SH-SY5Y (cell line): ENCODE data around the gene IL16.

Experiments used
- GATA2 ChIP-seq: IDR thresholded peaks from 2 replicates; pipeline ENCODE4 v1.6.1; 2011; ENCODE audit warnings: mild to moderate bottlenecking, low read depth, low read length
- GATA3 ChIP-seq: IDR thresholded peaks from 2 replicates; pipeline ENCODE4 v1.6.1; 2011; ENCODE audit warnings: low read depth, mild to moderate bottlenecking, low read length, moderate library complexity

DNA sequence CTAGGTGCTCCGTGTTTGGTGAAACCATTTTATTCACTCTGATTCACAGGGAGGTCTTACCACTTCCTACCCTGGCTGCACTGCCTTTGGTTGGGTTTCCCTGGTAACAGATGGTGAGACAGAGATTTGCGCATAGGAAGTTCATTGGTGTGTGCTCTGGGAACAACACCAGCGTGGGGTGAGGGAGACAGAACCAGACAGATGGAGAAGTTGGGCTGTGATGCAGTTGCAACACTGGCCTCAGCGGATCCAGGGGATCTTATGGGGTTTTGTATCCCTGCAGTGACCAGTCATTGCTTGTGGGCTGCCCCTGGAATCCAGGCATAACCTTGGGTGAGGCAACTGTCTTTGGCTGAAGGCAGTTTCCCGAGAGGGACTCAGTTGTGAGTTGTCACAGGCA is 12.5 kb upstream of the IL16 start:
- TF ChIP-seq GATA2 (no peak), GATA3 (no peak)
